A673 (cell line): ENCODE measurements around the gene FGF22. TPM values are rescaled to one million over a fixed set of nuclear protein-coding genes. Genes with fewer than 3 reads are reported as not detected.

Experiments used
- BruUV-seq: library from RNA; stranded (reverse); fragments of 400-500 nt; replicated peaks from 2 replicates; lab custom pipeline; 2021; lab: Mats Ljungman, UMichigan
- CTCF ChIA-PET: fragments of 300-600 bp; sonication (Branson Sonifier 250); formaldehyde crosslinking; loops from one replicate; lab custom pipeline; 2022; ENCODE audit warnings: antibody characterized with exemption; lab: Charles Lee
- POLR2A ChIA-PET: fragments of 300-600 bp; sonication (Branson Sonifier 250); formaldehyde crosslinking; loops from one replicate; lab custom pipeline; 2022; ENCODE audit warnings: antibody characterized with exemption; ENCODE audit not compliant: low non-redundant PET; lab: Charles Lee
- DNase-seq: peaks from one replicate; pipeline ENCODE4 v3.0.0-alpha.2; 2015; ENCODE audit warnings: low spot score
- H3K27ac ChIP-seq: fragments of 200-600 bp; sonication (generic); 2 replicates; pipeline ENCODE4 v1.5.1; 2016; ENCODE audit warnings: mixed run types, low read depth, mild to moderate bottlenecking, mixed read lengths, antibody characterized with exemption, low read length; ENCODE audit not compliant: poor library complexity, severe bottlenecking
- H3K27me3 ChIP-seq: fragments of 200-600 bp; sonication (generic); replicated peaks from 2 replicates; pipeline ENCODE4 v1.6.1; 2017; ENCODE audit warnings: mixed run types, low read depth, mild to moderate bottlenecking, mixed read lengths, antibody characterized with exemption, low read length; ENCODE audit not compliant: insufficient read depth, poor library complexity
- H3K36me3 ChIP-seq: fragments of 200-600 bp; sonication (generic); 2 replicates; pipeline ENCODE4 v1.6.1; 2016; ENCODE audit warnings: mixed run types, mild to moderate bottlenecking, mixed read lengths, antibody characterized with exemption, low read length; ENCODE audit not compliant: insufficient read depth, poor library complexity, severe bottlenecking
- H3K4me1 ChIP-seq: fragments of 200-600 bp; sonication (generic); 2 replicates; pipeline ENCODE4 v1.6.1; 2017; ENCODE audit warnings: mixed run types, mild to moderate bottlenecking, mixed read lengths, antibody characterized with exemption, low read length; ENCODE audit not compliant: insufficient read depth, poor library complexity, severe bottlenecking
- H3K4me3 ChIP-seq: fragments of 200-600 bp; sonication (generic); 2 replicates; pipeline ENCODE4 v1.5.1; 2016; ENCODE audit warnings: low read depth, mixed run types, mild to moderate bottlenecking, mixed read lengths, low read length; ENCODE audit not compliant: poor library complexity, severe bottlenecking
- H3K9me3 ChIP-seq: fragments of 200-600 bp; sonication (generic); 2 replicates; pipeline ENCODE4 v1.6.1; 2016; ENCODE audit warnings: mixed run types, low read depth, mild to moderate bottlenecking, mixed read lengths, antibody characterized with exemption, low read length; ENCODE audit not compliant: poor library complexity, severe bottlenecking
- CTCF ChIP-seq: fragments of 300-800, 200-600 bp; sonication (generic); conservative IDR thresholded peaks from 2 replicates; pipeline ENCODE4 v1.5.1; 2017; ENCODE audit warnings: low read depth, mild to moderate bottlenecking, antibody characterized with exemption, low read length, moderate library complexity, mixed read lengths
- EZH2 ChIP-seq: fragments of 200-600 bp; sonication (generic); IDR thresholded peaks from 2 replicates; pipeline ENCODE4 v1.6.1; 2017; ENCODE audit warnings: borderline replicate concordance, low read depth, mild to moderate bottlenecking, mixed read lengths, antibody characterized with exemption, low read length; ENCODE audit not compliant: poor library complexity, severe bottlenecking
- intact Hi-C: fragments of 100-400 bp; cut with micrococcal nuclease; formaldehyde crosslinking; loops from one replicate; pipeline ENCODE4 v1.10.0; 2022; ENCODE audit not compliant: unreplicated experiment
- total RNA-seq: library from RNA; stranded (reverse); gene quantifications from 2 replicates; pipeline ENCODE4 v1.2.3, GENCODE V29; 2021

The FGF22 gene
- total RNA-seq, 1 experiment from 2014 or later = 0.19 TPM

- intact Hi-C loops = no loop called here
- ChIA-PET POLR2A (interaction anchor here (0.6 kb wide), 1 partner anchor 33 kb away, joined by 3 read pairs; no protein-coding TSS in a partner anchor), CTCF (no interaction called here)
These were observed 7.3 kb downstream of the FGF22 start for GRCh38 chr19:646779-647565.

GRCh38 chr19:647566-648284 lies 8.0 kb downstream of the FGF22 start:
- peaks cover 65% of the 10 kb centered on the region for H3K36me3 ChIP-seq
- CTCF ChIA-PET = no interaction called here

More at GRCh38 chr19:646779-647565, 7.3 kb downstream of the FGF22 start:
- no peak for DNase-seq
- no peak for TF ChIP-seq CTCF
- TF ChIP-seq EZH2 = no peak
- Histone ChIP-seq H3K4me1 (no peaks in the 10 kb centered on the region), H3K27ac (no peak overlapping the region), H3K27me3 (no peaks in the 10 kb centered on the region), H3K4me3 (no peak overlapping the region), H3K9me3 (no peaks in the 10 kb centered on the region), H3K36me3 (peaks cover 58% of the 10 kb centered on the region)
- no TSS peak for BruUV-seq

GRCh38 chr19:648305-648704 lies 8.6 kb downstream of the FGF22 start:
- H3K9me3 ChIP-seq = no peaks in the 10 kb centered on the region
- TF ChIP-seq CTCF (no peak), EZH2 (no peak)
- no peaks in the 10 kb centered on the region for H3K4me1 ChIP-seq
- no peak overlapping the region for H3K4me3 ChIP-seq
- intact Hi-C loops = no loop called here
- peaks cover 71% of the 10 kb centered on the region for H3K36me3 ChIP-seq
- H3K27me3 ChIP-seq = no peaks in the 10 kb centered on the region
- DNase-seq = no peak
- BruUV-seq = no TSS peak
- ChIA-PET POLR2A (no interaction called here), CTCF (no interaction called here)
- H3K27ac ChIP-seq = no peak overlapping the region

More at GRCh38 chr19:647566-648284, 8.0 kb downstream of the FGF22 start:
- POLR2A ChIA-PET = interaction anchor here (0.6 kb wide), 1 partner anchor 32 kb away, joined by 3 read pairs; no protein-coding TSS in a partner anchor
- intact Hi-C loops = no loop called here
- Histone ChIP-seq H3K27ac (no peak overlapping the region), H3K9me3 (no peaks in the 10 kb centered on the region), H3K4me1 (no peaks in the 10 kb centered on the region), H3K27me3 (no peaks in the 10 kb centered on the region), H3K4me3 (no peak overlapping the region)
- TF ChIP-seq CTCF (no peak), EZH2 (no peak)
- BruUV-seq = TSS peak; percentile 79
- DNase-seq = no peak
